HepG2 (cell line): ENCODE measurements around the gene BMERB1. TPM values are rescaled to one million over a fixed set of nuclear protein-coding genes. Genes with fewer than 3 reads are reported as not detected.
A peak's percentile ranks its signal among the peaks of the same experiment; 100 is the strongest.

Experiments used
- ARID5B ChIP-seq: IDR thresholded peaks from 2 replicates; pipeline ENCODE4 v1.4.0; 2020; ENCODE audit warnings: mild to moderate bottlenecking, missing genetic modification reagents
- RERE ChIP-seq: IDR thresholded peaks from 2 replicates; pipeline ENCODE4 v1.6.1; 2016; ENCODE audit warnings: low read depth, missing genetic modification reagents, missing compliant biosample characterization
- SOX6 ChIP-seq, 2 experiments: fragments of 450-650 bp in 1 of 2; sonication (generic) in 1 of 2; formaldehyde crosslinking in 1 of 2; IDR thresholded peaks; 2 replicates each; pipeline versions ENCODE4 v1.4.0 to v1.6.1; 2017 to 2020; ENCODE audit warnings: antibody characterized with exemption in 1 of 2, mild to moderate bottlenecking in 1 of 2, missing genetic modification reagents in 1 of 2
- ZFP1 ChIP-seq: IDR thresholded peaks from 2 replicates; pipeline ENCODE4 v1.6.1; 2016
- ZNF121 ChIP-seq: sonication (generic); formaldehyde crosslinking; IDR thresholded peaks from 2 replicates; pipeline ENCODE4 v1.5.0; 2020; ENCODE audit warnings: mild to moderate bottlenecking, missing genetic modification reagents
- ZNF607 ChIP-seq: sonication (generic); formaldehyde crosslinking; IDR thresholded peaks from 2 replicates; pipeline ENCODE4 v1.5.1; 2020; ENCODE audit warnings: missing genetic modification reagents, mild to moderate bottlenecking, borderline replicate concordance
- ZXDC ChIP-seq: sonication (generic); formaldehyde crosslinking; IDR thresholded peaks from 2 replicates; pipeline ENCODE4 v1.5.0; 2020; ENCODE audit warnings: mild to moderate bottlenecking, missing genetic modification reagents
- polyA plus RNA-seq, 8 experiments: library from polyadenylated mRNA; depleted of rRNA in 3 of 8; stranded (reverse) in 7 of 8; unstranded in 1 of 8; fragments of >200 nt; fragmentation: Illumina TruSeq in 4 of 8; extraction: Trizol in 4 of 8; gene quantifications; 2 replicates each; pipeline versions ENCODE4 v1.2.1 to v1.2.3, GENCODE V29; 2011 to 2016; ENCODE audit warnings: low read depth in 4 of 8, missing spikeins in 1 of 8, mixed read lengths in 1 of 8; ENCODE audit not compliant: insufficient read depth in 1 of 8
- total RNA-seq, 5 experiments: library from RNA; depleted of rRNA; stranded (reverse); fragments of >200 nt; fragmentation: Illumina TruSeq; extraction: Trizol; gene quantifications; 2 replicates each; pipeline ENCODE4 v1.2.3, GENCODE V29; 2016; ENCODE audit warnings: low read depth in 1 of 5
- TF ChIP-seq, protein P1 (sequence below): sonication (generic); formaldehyde crosslinking; IDR thresholded peaks from 2 replicates; pipeline ENCODE4 v1.5.0; 2020; ENCODE audit warnings: mild to moderate bottlenecking, missing genetic modification reagents

Gene BMERB1
- total and polyA plus RNA-seq, 2 of the 13 experiments (the other 11 are each of a cell fraction or from before 2014, with no cell fraction given), result 1.4 TPM

DNA sequence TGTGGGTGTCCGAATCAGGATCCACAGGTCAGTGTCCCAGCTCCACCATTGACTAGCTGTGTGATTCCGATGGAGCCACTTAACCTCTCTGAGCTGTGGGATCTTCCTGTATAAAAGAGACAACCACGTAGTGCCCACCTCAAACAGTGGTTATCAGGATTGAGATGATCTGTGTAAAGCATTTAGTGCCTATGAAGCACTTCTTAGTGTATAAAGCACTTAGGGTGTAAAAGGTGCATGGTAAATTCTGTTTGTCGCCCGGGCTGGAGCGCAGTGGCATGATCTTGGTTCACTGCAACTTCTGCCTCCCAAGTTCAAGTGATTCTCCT is 113.3 kb downstream of the BMERB1 start (continued):
- TF ChIP-seq ARID5B (CRISPR knock-in tag) (0 out of 2 replicates have a peak, but pooled peaks have one; percentile 4), SOX6 (IDR thresholded peaks at IDR 0.05) (no peak), SOX6 (CRISPR knock-in tag; IDR thresholded peaks at IDR 0.05) (no peak), ZNF607 (CRISPR knock-in tag) (no peak), ZNF121 (no peak), ZFP1 (CRISPR knock-in tag) (0 out of 2 replicates have a peak, but pooled peaks have one; percentile 18), ZXDC (CRISPR knock-in tag) (no peak), RERE (CRISPR knock-in tag) (no peak)
- TF ChIP-seq, protein P1, sequence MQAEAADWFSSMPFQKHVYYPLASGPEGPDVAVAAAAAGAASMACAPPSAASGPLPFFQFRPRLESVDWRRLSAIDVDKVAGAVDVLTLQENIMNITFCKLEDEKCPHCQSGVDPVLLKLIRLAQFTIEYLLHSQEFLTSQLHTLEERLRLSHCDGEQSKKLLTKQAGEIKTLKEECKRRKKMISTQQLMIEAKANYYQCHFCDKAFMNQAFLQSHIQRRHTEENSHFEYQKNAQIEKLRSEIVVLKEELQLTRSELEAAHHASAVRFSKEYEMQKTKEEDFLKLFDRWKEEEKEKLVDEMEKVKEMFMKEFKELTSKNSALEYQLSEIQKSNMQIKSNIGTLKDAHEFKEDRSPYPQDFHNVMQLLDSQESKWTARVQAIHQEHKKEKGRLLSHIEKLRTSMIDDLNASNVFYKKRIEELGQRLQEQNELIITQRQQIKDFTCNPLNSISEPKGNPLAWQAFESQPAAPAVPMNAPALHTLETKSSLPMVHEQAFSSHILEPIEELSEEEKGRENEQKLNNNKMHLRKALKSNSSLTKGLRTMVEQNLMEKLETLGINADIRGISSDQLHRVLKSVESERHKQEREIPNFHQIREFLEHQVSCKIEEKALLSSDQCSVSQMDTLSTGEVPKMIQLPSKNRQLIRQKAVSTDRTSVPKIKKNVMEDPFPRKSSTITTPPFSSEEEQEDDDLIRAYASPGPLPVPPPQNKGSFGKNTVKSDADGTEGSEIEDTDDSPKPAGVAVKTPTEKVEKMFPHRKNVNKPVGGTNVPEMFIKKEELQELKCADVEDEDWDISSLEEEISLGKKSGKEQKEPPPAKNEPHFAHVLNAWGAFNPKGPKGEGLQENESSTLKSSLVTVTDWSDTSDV, result no peak
